HG03039 (cell line): ENCODE data around the gene SFI1.
A peak's percentile ranks its signal among the peaks of the same experiment; 100 is the strongest.

ENCODE experiments used
- ATAC-seq: cut with Tn5 transposase; IDR thresholded peaks from one replicate; pipeline ENCODE4 v1.9.1; 2021; ENCODE audit warnings: mild to moderate bottlenecking, moderate library complexity; ENCODE audit not compliant: unreplicated experiment

The SFI1 gene

DNA sequence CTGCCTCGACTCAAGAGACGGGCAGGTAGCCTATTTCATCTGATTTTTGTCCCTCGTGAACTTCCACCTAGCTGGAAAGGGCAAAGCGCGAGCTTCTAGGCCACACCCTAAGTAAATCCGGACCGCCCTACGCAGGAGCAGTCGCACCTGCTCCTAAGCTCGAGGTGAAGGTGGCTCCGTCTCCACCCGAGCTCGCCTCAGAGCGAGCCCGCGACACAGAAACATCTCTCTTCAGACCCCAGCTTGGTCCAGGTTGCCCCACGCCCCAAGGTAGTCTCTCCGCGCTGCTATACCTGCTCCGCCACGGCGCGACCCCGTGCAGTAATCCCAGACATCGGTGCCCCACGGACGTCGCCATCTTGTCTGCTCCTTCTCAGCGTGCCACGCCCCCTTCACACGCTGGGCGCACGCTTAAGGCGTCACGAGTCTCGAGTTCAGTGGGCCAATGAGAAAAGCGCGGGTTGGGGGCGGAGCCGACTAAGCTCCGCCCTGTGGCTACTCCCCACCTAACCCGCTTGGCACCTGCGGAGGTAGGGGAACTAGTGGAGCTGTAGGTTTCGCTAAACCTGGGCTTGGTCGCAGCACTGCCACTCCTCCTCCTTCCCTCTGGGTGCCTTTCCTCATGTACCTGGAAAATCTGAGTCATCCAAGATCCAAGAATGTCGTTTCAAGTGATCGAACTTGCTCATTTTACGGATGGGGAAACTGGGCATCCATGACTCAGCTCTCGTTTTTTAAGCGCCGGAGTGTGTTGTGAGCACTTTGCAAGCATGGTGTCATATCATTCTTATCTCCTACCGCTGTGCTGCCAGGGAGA is 165.7 kb downstream of the SFI1 start, which contains the start of gene PISD:
Gene PISD (minus strand): TSS at position 365 of the 817 bp plus-strand sequence. CDS start 7 bp downstream, at position 358.
- peak; percentile 77 for ATAC-seq

- no peak for ATAC-seq
These were observed 166.3 kb downstream of the SFI1 start for GRCh38 chr22:31662668-31663037.
